Measurements from ENCODE around the gene LRFN4.

The LRFN4 gene

DNA sequence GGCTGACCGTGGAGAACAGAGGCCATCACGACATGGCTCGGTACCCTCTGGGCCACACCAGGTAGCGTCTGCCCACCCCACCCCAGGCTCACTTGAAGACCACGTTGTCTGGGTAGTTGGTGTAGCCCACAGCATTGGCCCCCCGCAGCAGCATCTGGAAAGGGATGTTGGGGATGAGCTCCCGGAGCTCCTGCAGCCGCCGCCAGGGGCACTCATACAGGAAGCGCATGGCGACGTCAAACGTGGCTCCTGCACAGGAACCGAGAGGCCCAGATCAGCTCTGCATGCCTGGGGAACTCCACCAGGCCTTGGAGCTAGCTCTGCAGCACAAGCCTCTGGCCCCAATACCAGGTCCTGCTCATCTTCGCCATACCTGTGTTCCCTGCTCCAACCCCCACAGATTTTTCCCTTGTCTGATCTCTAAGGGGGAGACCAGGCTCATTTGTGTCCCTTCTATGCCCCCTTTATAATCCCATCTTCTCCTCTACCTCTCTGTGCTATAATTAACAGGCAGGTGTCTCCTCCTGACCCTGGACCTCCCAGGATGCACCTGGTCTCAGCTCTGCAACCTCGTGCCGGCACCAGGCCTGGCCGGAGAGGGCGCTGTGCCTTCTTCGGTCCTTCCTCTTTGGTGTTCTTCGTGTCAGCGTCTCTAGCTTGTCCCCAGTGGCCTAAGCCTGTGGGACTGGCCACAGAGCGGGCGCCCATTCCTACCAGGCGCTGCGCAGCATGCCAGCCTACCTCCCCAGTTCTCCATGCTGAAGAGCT lies 5.0 kb upstream of the LRFN4 start:
- Mint-ChIP-seq H3K4me1 (peaks cover 4% of the 10 kb centered on the region), H3K27me3 (no peaks in the 10 kb centered on the region), H3K4me3 (no peak overlapping the region), H3K27ac (no peak overlapping the region), H3K36me3 (no peaks in the 10 kb centered on the region), H3K9me3 (no peaks in the 10 kb centered on the region)

GRCh38 chr11:66852466-66853241 lies 4.2 kb upstream of the LRFN4 start:
- Mint-ChIP-seq H3K9me3 (no peaks in the 10 kb centered on the region), H3K36me3 (no peaks in the 10 kb centered on the region), H3K27ac (no peak overlapping the region), H3K4me3 (no peak overlapping the region), H3K27me3 (no peaks in the 10 kb centered on the region), H3K4me1 (peaks cover 4% of the 10 kb centered on the region)

- Mint-ChIP-seq H3K36me3 (no peaks in the 10 kb centered on the region), H3K4me1 (peaks cover 4% of the 10 kb centered on the region), H3K27me3 (no peaks in the 10 kb centered on the region), H3K9me3 (no peaks in the 10 kb centered on the region), H3K4me3 (no peak overlapping the region), H3K27ac (peak overlapping the region; percentile 27)
Measured at GRCh38 chr11:66853242-66854229, 3.3 kb upstream of the LRFN4 start.

- H3K4me3 Mint-ChIP-seq: no peak overlapping the region
Measured at GRCh38 chr11:66854231-66854661, 2.6 kb upstream of the LRFN4 start.

DNA sequence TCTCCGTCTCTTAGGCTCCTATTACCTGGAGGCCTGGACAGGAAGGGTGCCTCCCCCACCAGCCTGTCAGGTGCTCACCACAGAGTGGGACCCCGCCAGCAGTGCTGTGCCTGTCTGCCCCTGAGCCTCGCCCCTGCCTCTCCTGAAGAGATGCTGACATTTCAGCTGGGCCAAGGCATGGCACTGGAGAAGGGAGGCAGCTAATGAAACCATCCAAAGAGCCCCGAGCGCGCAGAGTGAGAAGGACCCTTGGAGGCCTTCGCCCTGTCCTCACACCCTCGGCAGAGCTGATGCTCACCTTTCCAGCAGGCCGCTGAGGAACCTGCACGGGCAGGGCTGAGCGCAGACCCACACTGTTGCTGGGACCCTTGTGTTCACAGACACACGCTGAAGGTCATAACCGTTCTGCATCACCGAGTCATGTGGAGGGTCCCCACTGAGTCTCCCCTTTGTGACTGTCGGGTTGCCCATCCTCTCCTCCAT lies 2.1 kb upstream of the LRFN4 start:
- peak overlapping the region; percentile 80 for H3K4me3 Mint-ChIP-seq

More at GRCh38 chr11:66854231-66854661, 2.6 kb upstream of the LRFN4 start:
- peaks cover 4% of the 10 kb centered on the region for H3K4me1 Mint-ChIP-seq
- H3K27ac Mint-ChIP-seq: no peak overlapping the region
- H3K9me3 Mint-ChIP-seq: no peaks in the 10 kb centered on the region
- H3K27me3 Mint-ChIP-seq: no peaks in the 10 kb centered on the region
- no peaks in the 10 kb centered on the region for H3K36me3 Mint-ChIP-seq

GRCh38 chr11:66855574-66856495 lies 1.0 kb upstream of the LRFN4 start:
- Mint-ChIP-seq H3K4me3 (peak overlapping the region; percentile 90), H3K36me3 (no peaks in the 10 kb centered on the region), H3K27me3 (no peaks in the 10 kb centered on the region), H3K27ac (no peak overlapping the region), H3K4me1 (peaks cover 4% of the 10 kb centered on the region), H3K9me3 (no peaks in the 10 kb centered on the region)

More for the DNA sequence above, 2.1 kb upstream of the LRFN4 start:
- Mint-ChIP-seq H3K27me3 (no peaks in the 10 kb centered on the region), H3K9me3 (no peaks in the 10 kb centered on the region), H3K4me1 (peaks cover 4% of the 10 kb centered on the region), H3K36me3 (no peaks in the 10 kb centered on the region), H3K27ac (peak overlapping the region; percentile 30)

GRCh38 chr11:66857234-66857926 lies 516 bp downstream of the LRFN4 start:
- Mint-ChIP-seq H3K27me3 (no peaks in the 10 kb centered on the region), H3K27ac (no peak overlapping the region), H3K4me1 (no peaks in the 10 kb centered on the region), H3K9me3 (no peaks in the 10 kb centered on the region), H3K36me3 (no peaks in the 10 kb centered on the region), H3K4me3 (peak overlapping the region; percentile 82)

DNA sequence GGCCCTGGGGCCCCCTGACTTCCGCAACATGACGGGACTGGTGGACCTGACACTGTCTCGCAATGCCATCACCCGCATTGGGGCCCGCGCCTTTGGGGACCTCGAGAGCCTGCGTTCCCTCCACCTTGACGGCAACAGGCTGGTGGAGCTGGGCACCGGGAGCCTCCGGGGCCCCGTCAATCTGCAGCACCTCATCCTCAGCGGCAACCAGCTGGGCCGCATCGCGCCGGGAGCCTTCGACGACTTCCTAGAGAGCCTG lies 992 bp downstream of the LRFN4 start:
- Mint-ChIP-seq H3K9me3 (no peaks in the 10 kb centered on the region), H3K27ac (no peak overlapping the region), H3K36me3 (no peaks in the 10 kb centered on the region), H3K4me1 (no peaks in the 10 kb centered on the region), H3K4me3 (peak overlapping the region; percentile 82), H3K27me3 (no peaks in the 10 kb centered on the region)

- Mint-ChIP-seq H3K9me3 (no peaks in the 10 kb centered on the region), H3K4me3 (peak overlapping the region; percentile 82), H3K36me3 (no peaks in the 10 kb centered on the region), H3K4me1 (no peaks in the 10 kb centered on the region), H3K27me3 (no peaks in the 10 kb centered on the region), H3K27ac (no peak overlapping the region)
Measured at GRCh38 chr11:66858186-66858938, 1.5 kb downstream of the LRFN4 start.

DNA sequence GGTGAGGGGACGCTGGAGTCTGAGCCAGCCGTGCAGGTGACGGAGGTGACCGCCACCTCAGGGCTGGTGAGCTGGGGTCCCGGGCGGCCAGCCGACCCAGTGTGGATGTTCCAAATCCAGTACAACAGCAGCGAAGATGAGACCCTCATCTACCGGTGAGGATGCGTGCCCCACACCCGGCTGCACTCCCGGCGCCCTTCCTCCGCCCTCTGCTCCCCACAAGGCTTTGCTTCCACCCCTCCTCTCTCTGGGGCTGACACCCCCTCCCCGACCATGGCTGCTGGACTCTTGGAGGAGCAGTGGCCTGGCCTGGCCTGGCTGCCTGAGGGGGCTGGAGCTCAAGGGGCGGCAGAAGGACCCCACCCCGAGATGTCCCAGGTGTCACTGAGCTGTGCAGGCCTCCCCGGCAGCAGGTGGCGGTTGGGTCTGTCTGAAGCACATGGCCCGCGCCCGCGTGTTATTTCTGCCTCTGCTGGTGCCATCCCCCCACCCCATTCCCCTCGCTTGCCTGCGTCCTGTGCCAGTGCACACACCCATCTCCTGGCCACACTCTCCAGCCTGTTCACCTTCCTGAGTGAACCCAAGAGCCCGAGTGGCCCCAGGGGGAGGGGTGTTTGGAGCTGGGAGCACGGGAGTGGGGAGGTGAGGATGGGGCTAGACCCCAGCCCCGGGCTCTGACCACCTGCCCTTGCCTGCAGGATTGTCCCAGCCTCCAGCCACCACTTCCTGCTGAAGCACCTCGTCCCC lies 2.2 kb downstream of the LRFN4 start:
- Mint-ChIP-seq H3K9me3 (no peaks in the 10 kb centered on the region), H3K36me3 (no peaks in the 10 kb centered on the region), H3K27ac (no peak overlapping the region), H3K4me1 (no peaks in the 10 kb centered on the region), H3K27me3 (no peaks in the 10 kb centered on the region), H3K4me3 (no peak overlapping the region)

DNA sequence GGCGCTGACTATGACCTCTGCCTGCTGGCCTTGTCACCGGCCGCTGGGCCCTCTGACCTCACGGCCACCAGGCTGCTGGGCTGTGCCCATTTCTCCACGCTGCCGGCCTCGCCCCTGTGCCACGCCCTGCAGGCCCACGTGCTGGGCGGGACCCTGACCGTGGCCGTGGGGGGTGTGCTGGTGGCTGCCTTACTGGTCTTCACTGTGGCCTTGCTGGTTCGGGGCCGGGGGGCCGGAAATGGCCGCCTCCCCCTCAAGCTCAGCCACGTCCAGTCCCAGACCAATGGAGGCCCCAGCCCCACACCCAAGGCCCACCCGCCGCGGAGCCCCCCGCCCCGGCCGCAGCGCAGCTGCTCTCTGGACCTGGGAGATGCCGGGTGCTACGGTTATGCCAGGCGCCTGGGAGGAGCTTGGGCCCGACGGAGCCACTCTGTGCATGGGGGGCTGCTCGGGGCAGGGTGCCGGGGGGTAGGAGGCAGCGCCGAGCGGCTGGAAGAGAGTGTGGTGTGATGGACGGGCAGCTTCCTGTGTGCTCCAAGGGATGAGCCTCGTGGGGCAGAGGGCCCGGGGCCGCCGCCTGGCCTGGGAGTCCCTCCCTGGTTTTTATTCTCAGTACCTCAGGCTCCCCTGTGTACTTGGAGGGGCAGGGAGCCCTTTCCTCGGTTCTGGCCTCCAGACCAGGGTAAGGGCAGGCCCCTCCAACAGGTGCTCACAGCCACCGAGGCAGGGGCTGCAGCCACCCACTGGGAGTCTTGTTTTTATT lies 3.0 kb downstream of the LRFN4 start:
- Mint-ChIP-seq H3K4me3 (no peak overlapping the region), H3K27me3 (no peaks in the 10 kb centered on the region), H3K4me1 (no peaks in the 10 kb centered on the region), H3K9me3 (no peaks in the 10 kb centered on the region), H3K36me3 (no peaks in the 10 kb centered on the region), H3K27ac (no peak overlapping the region)

DNA sequence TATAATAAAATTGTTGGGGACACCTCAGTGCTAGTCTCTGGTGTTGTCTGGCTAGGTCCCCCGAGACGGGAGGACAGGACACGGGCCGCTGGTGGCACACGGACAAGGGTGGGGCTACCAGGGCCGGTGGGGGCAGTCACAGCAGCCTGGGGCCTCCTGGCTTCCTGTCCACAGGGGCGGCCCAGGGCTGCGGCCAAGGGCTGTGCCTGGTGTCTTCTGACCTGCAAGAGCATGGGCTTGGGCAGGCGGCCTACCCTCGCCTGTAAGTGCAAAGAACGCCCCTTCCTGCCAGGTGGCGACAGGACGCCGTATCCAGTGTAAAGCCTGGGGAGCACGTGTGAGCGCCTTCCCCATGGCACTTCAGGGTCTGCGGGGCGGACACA lies 3.6 kb downstream of the LRFN4 start:
- no peak overlapping the region for H3K4me3 Mint-ChIP-seq
- no peak overlapping the region for H3K27ac Mint-ChIP-seq
- H3K27me3 Mint-ChIP-seq: no peaks in the 10 kb centered on the region
- H3K36me3 Mint-ChIP-seq: no peaks in the 10 kb centered on the region
- H3K4me1 Mint-ChIP-seq: no peaks in the 10 kb centered on the region
- H3K9me3 Mint-ChIP-seq: no peaks in the 10 kb centered on the region
